D721Med (cell line): Measurements from ENCODE around the gene POLRMT.

ENCODE experiments used
- DNase-seq: peaks from one replicate; pipeline ENCODE4 v3.0.0; 2011; ENCODE audit warnings: low spot score; ENCODE audit not compliant: insufficient read length
- FAIRE-seq: peaks from 2 replicates; lab custom pipeline; 2011; peaks lifted over from hg19 to GRCh38; lab: Jason Lieb, UNC
- CTCF ChIP-seq: IDR thresholded peaks from 2 replicates; pipeline ENCODE4 v1.5.1; 2012; ENCODE audit warnings: mild to moderate bottlenecking, control low read depth; ENCODE audit not compliant: insufficient read depth; ENCODE audit errors: missing control alignments

The POLRMT gene

GRCh38 chr19:572743-573518, 60.4 kb downstream of the POLRMT start:
- FAIRE-seq = no peak

GRCh38 chr19:572140-572742, 61.1 kb downstream of the POLRMT start, which contains the start of gene BSG:
Gene BSG, plus strand, starts transcription at chr19:572596. Its CDS starts 39 bp downstream, at chr19:572635.
- FAIRE-seq = no peak
- DNase-seq = peak; percentile 91
- no peak for TF ChIP-seq CTCF

More at GRCh38 chr19:572743-573518, 60.4 kb downstream of the POLRMT start:
- TF ChIP-seq CTCF = no peak
- DNase-seq = peak; percentile 59

GRCh38 chr19:571566-571974, 61.8 kb downstream of the POLRMT start:
- TF ChIP-seq CTCF = no peak
- FAIRE-seq = no peak
- DNase-seq = no peak

DNA sequence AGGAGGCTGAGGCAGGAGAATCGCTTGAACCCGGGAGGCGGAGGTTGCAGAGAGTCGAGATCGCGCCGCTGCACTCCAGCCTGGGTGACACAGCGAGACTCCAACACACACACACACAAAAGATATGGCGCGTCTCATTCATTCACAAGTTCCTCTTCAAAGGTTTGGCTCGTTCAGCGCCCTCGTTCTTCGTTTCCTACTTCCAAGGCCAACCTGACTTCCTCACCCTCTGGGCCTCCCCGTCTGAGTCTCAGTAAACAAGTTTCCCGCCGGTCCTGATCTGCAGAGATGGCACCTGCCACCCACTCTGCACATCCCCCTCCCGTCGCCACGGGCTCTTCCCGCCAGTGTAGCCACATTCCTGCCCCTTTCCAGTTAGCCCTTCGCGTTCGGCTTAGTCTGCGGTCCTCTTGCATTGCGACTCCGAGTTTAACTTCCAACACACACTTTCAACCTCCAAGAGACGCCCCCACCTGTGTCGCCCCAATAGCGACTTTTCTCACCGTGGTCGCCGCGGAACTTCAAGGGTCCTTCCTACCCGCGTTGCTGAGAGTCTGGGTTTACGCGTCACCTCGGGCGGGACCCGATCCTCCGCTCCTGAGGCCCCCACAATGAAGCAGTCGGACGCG, 62.3 kb downstream of the POLRMT start:
- no peak for FAIRE-seq
- DNase-seq = no peak
- TF ChIP-seq CTCF = no peak

GRCh38 chr19:570251-570686, 63.1 kb downstream of the POLRMT start:
- TF ChIP-seq CTCF = no peak
- no peak for DNase-seq
- FAIRE-seq = no peak

DNA sequence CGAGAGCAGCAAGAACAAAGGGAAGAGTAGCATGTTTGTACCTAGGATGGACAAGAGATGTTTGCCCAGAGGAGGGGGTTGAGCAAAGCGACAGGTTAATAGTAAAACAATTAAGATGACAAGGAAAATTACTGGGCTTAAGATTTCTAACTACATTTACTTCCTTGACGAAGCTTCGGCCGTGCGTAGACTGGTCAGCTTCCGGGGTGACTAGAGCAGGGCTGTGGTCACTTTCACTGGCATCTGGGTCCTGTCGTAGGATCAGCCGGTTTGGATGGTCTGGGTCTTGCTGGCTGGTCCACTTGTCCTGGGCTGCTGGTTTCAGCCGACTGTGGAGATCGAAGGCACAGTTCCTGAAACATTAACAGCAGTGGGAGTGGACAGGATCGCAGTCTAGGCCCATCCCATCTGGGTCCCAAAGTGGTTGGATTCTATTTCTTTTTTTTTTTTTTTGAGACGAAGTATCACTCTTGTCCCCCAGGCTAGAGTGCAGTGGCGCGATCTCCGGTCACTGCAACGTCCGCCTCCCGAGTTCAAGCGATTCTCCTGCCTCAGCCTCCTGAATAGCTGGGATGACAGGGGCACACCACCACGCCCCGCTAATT, 65.9 kb downstream of the POLRMT start:
- DNase-seq (no peak), FAIRE-seq (no peak)
- no peak for TF ChIP-seq CTCF
